Tibial nerve (tissue), 4 donors: ENCODE data around the gene BLOC1S3.

ENCODE experiments used
- EP300 ChIP-seq, 2 donors: sonication (generic); formaldehyde crosslinking; IDR thresholded peaks; one replicate each; pipeline ENCODE4 v1.6.1; 2017; ENCODE audit warnings: antibody characterized with exemption in 2 of 2, mild to moderate bottlenecking in 1 of 2
- POLR2A ChIP-seq, 2 donors: fragments of 450-650 bp; IDR thresholded peaks; one replicate each; pipeline ENCODE4 v1.6.1; 2017; ENCODE audit warnings: antibody characterized with exemption in 2 of 2, mild to moderate bottlenecking in 2 of 2, moderate library complexity in 2 of 2
- TF ChIP-seq, protein P1 (sequence below), 5 experiments: fragments of 200-600 bp in 3 of 5; fragments of 450-650 bp in 2 of 5; sonication (generic) in 3 of 5; IDR thresholded peaks; one replicate each; pipeline ENCODE4 v1.5.1; 2016 to 2019; ENCODE audit warnings: antibody characterized with exemption in 5 of 5, mild to moderate bottlenecking in 3 of 5, moderate library complexity in 2 of 5

DNA sequence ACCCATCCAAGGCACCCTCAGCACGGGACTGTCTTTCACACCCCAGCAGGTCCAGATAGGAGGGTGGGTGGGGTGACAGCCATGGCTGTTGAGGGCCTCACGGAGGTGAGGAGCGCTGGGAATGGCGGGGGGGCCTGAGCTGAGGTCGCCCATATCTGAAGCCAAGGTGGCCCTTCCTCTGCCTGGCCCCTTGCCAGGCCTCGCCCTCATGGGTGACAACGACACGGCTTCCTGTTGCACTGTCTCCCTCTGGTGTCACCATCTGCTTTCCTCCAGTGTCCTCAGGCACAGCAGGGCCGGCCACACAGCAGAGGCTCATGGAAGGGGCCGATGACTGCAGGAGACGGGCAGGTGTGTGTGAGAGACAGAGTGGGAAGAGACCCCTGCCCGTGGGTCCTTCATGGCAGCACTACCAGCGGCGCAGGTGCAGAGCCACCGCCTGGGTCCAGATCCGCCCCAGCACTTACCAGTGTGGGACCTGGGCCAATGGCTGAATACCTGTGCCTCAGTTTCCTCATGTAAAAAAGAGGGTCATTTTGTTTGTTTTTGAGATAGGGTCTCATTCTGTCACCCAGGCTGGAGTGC lies 9.7 kb upstream of the BLOC1S3 start:
- TF ChIP-seq, protein P1, sequence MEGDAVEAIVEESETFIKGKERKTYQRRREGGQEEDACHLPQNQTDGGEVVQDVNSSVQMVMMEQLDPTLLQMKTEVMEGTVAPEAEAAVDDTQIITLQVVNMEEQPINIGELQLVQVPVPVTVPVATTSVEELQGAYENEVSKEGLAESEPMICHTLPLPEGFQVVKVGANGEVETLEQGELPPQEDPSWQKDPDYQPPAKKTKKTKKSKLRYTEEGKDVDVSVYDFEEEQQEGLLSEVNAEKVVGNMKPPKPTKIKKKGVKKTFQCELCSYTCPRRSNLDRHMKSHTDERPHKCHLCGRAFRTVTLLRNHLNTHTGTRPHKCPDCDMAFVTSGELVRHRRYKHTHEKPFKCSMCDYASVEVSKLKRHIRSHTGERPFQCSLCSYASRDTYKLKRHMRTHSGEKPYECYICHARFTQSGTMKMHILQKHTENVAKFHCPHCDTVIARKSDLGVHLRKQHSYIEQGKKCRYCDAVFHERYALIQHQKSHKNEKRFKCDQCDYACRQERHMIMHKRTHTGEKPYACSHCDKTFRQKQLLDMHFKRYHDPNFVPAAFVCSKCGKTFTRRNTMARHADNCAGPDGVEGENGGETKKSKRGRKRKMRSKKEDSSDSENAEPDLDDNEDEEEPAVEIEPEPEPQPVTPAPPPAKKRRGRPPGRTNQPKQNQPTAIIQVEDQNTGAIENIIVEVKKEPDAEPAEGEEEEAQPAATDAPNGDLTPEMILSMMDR (IDR thresholded peaks at IDR 0.05), result no peak
- TF ChIP-seq POLR2A (IDR thresholded peaks at IDR 0.05) (no peak), EP300 (IDR thresholded peaks at IDR 0.05) (no peak)
